Activated naive CD4-positive, alpha-beta T cell treated with anti-CD3 and anti-CD28 coated beads, Interleukin-2, amount 10 ng/mL, durations not matched to agents 5 hours and 36 hours (primary cell): ENCODE data around the gene PADI6. TPM values are rescaled to one million over a fixed set of nuclear protein-coding genes. Genes with fewer than 3 reads are reported as not detected.

Experiments
- total RNA-seq, 2 experiments: library from RNA; stranded (reverse); gene quantifications; one replicate each; pipeline ENCODE4 v1.2.3, GENCODE V29; 2021

The PADI6 gene
- not detected for total RNA-seq

DNA sequence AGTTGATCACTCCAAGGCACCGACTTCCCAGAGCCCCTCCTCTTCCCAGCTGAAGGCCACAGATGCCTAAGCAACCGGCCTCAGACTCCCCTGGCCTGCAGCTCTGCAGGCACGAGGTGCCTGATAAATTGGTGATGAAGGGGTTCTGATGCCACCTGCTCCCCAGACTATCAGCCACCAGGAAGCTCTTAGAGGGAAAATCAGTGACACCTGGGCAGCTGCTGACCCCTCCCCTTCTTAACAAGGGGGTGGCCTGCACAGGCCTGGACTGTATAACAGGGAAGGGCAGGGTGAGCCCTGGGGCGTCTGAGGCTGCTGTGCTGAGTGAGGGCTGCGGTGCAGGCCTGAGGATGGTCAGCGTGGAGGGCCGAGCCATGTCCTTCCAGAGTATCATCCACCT is at the start of gene PADI6:
TSS of gene PADI6 (plus strand) at position 301 of the 400 bp plus-strand sequence. CDS start at position 351, 50 bp downstream.

DNA sequence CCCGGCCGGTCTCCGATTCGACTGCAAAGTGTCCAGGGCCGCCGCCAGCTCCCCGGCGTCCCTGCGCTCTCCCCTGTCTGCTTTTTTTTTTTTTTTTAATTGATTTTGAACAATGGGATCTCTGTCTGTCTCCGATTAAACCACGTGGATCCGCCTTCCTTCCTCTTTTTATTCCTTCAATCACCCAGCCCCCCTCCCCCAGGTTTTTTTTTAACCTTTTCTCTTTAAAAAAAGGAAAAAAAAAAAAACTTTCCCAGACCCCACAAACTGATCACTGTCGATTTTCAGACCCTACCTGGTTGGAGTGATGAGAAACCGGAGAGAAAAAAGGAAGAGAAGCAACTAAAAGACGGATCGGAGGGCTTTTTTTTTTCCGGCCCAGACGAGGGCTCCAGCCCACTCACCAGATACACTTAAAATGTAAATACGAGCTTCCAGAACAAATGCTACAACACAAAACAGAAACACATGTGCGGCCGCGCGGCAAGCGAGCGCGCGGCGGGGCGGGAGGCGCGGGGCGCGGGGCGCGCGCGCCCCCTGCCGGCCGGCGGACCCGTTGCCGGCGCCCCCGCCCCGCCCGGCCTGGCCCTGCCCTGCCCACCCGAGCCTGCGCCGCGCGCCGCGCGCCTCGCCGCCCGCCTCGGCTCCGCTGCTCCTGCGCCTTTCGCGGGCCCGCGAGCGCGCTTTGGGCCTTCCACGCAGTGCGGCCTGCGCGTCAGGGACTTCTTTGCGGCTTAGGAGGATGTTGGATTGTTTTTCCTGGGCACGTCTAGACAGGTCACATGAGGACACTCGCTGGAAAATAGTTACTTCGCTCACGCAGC is 67.5 kb downstream of the PADI6 start, which contains the start of gene RCC2:
TSS of gene RCC2 (minus strand) at position 428 of the 824 bp plus-strand sequence. CDS start 1,163 bp downstream, outside the sequence.

Other genes with a start within 250 kb of the PADI6 start
- gene PADI1, start 167.1 kb upstream of the PADI6 start, total RNA-seq, result not detected
- not detected for gene PADI3, start 123.1 kb upstream of the PADI6 start, total RNA-seq
- gene PADI4, start 64.0 kb upstream of the PADI6 start, total RNA-seq, result under 1 TPM; 0.65 to 0.71 TPM
- gene RCC2, start 67.5 kb downstream of the PADI6 start, total RNA-seq, result 100 to 1,000 TPM; 104 to 107 TPM
- not detected for gene ARHGEF10L, start 167.5 kb downstream of the PADI6 start, total RNA-seq